Progenitor cell of endocrine pancreas (in vitro differentiated cells): ENCODE measurements around the gene HRH1. TPM values are rescaled to one million over a fixed set of nuclear protein-coding genes. Genes with fewer than 3 reads are reported as not detected.
"Not testable (repeated sequence)": the region's sequence is repeated elsewhere in the genome, so short reads cannot be mapped to it uniquely, and the experiment has no call there.

ENCODE experiments used
- DNase-seq: peaks from one replicate; pipeline ENCODE4 v3.0.0; 2021; ENCODE audit warnings: low spot score; ENCODE audit not compliant: unreplicated experiment
- H3K27ac Mint-ChIP-seq: 2 replicates; pipeline ENCODE4 v1.8.0; 2021; ENCODE audit warnings: mild to moderate bottlenecking, moderate library complexity, mixed read lengths
- H3K27me3 Mint-ChIP-seq: 2 replicates; pipeline ENCODE4 v1.8.0; 2021; ENCODE audit warnings: mixed read lengths
- H3K36me3 Mint-ChIP-seq: 2 replicates; pipeline ENCODE4 v1.8.0; 2022; ENCODE audit warnings: mixed read lengths; ENCODE audit not compliant: insufficient read depth
- H3K4me1 Mint-ChIP-seq: 2 replicates; pipeline ENCODE4 v1.8.0; 2021; ENCODE audit warnings: low read depth, mixed read lengths
- H3K4me3 Mint-ChIP-seq: 2 replicates; pipeline ENCODE4 v1.8.0; 2021; ENCODE audit warnings: low read depth, mild to moderate bottlenecking, moderate library complexity, mixed read lengths
- H3K9me3 Mint-ChIP-seq: 2 replicates; pipeline ENCODE4 v1.8.0; 2021; ENCODE audit warnings: low read depth, mixed read lengths
- total RNA-seq: library from RNA; stranded (reverse); gene quantifications from 2 replicates; pipeline ENCODE4 v1.2.1, GENCODE V29; 2021
- TF ChIP-seq, protein P1 (sequence below): fragments of 200-600 bp; sonication (generic); IDR thresholded peaks from one replicate; pipeline ENCODE4 v1.5.0; 2021; ENCODE audit warnings: antibody characterized with exemption, mild to moderate bottlenecking; ENCODE audit not compliant: unreplicated experiment

Gene HRH1
- total RNA-seq, 1 donor from 2014 or later, result not detected

DNA sequence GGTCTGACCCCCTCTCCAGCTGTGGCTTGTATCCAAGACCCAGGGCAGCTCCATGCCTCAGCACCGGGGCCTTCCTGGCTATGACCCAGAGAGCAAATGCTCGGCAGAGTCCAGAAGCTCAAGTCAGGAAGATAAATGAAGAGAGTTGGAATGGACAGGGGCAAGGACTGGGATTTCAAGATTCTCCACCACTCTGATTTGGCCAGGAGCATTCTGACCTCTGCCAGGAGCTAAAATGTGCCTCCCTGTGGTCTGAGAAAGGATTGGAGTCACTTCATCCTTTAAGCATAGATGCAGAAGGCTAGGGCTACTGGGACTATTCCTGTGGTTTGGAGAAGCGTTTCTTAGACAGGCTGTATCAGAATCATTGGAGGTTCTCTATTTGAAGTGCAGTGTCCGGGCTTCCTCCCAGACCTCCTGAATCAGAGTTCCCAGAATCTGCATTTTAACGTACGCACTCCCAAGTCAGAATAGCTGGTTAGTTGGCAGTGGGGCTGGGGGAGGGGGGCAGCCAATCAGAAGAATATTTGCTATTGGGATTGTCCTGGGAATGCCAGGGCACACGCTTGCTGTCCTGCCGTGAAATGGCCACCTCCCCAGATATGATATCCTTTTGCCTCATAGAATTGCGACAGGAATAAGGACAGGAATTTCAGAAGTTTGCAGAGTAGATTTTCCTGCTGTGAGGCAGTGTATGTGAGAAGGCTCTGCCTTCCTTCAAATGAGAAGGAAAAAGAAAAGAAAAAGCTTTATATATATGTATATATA lies 57.4 kb downstream of the HRH1 start:
- no peaks in the 10 kb centered on the region for H3K9me3 Mint-ChIP-seq
- no peaks in the 10 kb centered on the region for H3K36me3 Mint-ChIP-seq
- DNase-seq, result no peak
- H3K4me1 Mint-ChIP-seq, result no peaks in the 10 kb centered on the region
- peaks cover 10% of the 10 kb centered on the region for H3K27me3 Mint-ChIP-seq
- TF ChIP-seq, protein P1, sequence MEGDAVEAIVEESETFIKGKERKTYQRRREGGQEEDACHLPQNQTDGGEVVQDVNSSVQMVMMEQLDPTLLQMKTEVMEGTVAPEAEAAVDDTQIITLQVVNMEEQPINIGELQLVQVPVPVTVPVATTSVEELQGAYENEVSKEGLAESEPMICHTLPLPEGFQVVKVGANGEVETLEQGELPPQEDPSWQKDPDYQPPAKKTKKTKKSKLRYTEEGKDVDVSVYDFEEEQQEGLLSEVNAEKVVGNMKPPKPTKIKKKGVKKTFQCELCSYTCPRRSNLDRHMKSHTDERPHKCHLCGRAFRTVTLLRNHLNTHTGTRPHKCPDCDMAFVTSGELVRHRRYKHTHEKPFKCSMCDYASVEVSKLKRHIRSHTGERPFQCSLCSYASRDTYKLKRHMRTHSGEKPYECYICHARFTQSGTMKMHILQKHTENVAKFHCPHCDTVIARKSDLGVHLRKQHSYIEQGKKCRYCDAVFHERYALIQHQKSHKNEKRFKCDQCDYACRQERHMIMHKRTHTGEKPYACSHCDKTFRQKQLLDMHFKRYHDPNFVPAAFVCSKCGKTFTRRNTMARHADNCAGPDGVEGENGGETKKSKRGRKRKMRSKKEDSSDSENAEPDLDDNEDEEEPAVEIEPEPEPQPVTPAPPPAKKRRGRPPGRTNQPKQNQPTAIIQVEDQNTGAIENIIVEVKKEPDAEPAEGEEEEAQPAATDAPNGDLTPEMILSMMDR, result no peak
- H3K4me3 Mint-ChIP-seq, result no peak overlapping the region
- no peak overlapping the region for H3K27ac Mint-ChIP-seq

DNA sequence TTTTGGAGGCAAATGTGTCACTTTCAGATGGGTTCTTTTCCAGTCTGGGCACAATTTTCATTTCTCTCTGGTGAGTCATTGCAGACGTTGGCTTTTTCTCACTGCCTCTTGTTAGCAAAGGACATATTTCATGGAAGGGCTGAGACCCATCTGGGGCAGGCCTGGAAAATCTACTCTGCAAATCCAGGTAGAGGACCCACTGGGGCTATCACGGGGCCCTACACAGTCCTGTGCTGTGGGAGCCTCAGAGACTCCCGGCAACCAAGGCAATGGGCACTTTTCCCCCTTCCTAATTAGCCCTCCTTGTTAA lies 58.0 kb downstream of the HRH1 start:
- H3K9me3 Mint-ChIP-seq, result no peaks in the 10 kb centered on the region
- peaks cover 10% of the 10 kb centered on the region for H3K27me3 Mint-ChIP-seq
- TF ChIP-seq, protein P1, result no peak
- H3K36me3 Mint-ChIP-seq, result no peaks in the 10 kb centered on the region
- no peaks in the 10 kb centered on the region for H3K4me1 Mint-ChIP-seq
- DNase-seq, result no peak
- no peak overlapping the region for H3K4me3 Mint-ChIP-seq
- no peak overlapping the region for H3K27ac Mint-ChIP-seq

DNA sequence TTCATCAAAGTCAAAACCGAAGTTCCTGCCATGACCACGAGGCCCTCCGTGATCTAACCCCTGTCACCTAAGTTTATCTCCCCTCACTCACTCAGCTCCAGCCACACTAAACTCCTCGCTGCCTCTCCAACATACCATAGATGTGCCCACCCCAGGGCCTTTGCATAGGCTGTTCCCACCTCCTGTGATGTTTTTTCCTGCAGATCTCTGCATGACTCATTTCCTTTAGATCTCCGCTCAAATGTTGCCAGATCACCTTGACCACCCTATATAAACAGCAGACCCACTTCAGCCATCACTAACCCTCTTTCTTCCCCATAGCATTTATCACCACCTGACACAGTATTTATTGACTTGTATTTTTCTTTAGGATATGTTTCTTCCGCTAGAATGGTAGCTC lies 58.5 kb downstream of the HRH1 start:
- Mint-ChIP-seq H3K9me3 (no peaks in the 10 kb centered on the region), H3K27me3 (peaks cover 10% of the 10 kb centered on the region), H3K27ac (no peak overlapping the region), H3K4me1 (no peaks in the 10 kb centered on the region), H3K4me3 (no peak overlapping the region), H3K36me3 (no peaks in the 10 kb centered on the region)
- DNase-seq, result no peak
- TF ChIP-seq, protein P1, result no peak

DNA sequence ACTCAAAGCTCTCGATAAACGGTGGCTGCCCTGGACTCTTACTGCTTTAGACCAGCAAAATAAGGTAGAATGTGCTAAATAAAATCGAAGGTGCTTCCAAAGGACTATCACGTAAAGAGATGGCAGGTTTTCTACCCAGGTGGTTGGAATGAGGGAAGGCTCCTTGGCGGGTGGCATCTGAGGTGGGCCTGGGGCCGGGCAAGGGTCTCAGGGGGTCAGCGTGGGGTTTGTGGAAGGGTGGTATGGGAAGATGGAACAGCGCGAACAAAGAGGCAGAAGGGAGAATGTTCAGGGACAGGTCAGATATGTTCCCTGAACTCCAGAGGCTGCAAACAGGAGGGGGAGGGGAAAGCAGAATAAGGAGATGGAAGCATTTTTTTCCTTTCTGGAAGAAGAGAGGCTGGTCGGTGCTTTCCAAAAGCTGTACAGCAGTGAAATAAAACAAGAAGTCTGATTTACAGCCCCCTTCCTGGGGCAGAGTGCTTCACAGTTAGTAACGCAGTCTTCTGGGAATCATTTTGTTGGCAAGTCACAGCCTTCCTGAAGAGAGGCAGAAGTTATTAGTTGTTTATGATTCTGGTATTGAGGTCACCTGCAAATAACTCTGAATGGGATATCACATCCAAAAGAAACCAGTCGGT lies 59.6 kb downstream of the HRH1 start:
- Mint-ChIP-seq H3K36me3 (no peaks in the 10 kb centered on the region), H3K9me3 (no peaks in the 10 kb centered on the region), H3K4me3 (no peak overlapping the region), H3K4me1 (no peaks in the 10 kb centered on the region), H3K27me3 (peaks cover 10% of the 10 kb centered on the region), H3K27ac (no peak overlapping the region)
- TF ChIP-seq, protein P1, result no peak
- DNase-seq, result no peak

DNA sequence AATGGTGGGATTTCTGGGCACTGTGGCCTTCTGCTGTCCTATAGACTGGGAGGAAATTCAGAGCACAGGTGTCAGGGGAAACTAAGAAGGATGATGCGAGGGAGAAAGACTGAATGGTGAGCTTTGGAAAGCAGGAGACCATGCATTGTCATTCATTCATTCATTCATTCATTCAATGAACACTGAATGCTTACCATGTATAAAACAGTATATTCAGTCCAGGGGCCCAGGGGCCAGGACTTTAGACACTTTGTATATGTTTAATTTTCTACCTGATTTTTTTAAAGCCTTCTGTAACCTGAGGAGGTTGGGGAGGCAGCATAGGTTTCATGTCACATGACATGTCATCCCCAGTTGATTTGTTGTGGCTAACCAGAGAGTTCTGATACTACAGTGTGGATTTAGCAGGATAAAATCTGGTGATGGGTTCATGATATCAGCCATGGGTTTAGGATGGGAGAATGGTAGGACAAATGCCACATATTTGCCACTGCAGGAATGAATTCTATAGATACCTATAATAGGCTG lies 60.2 kb downstream of the HRH1 start:
- TF ChIP-seq, protein P1, result no peak
- Mint-ChIP-seq H3K4me3 (no peak overlapping the region), H3K27ac (no peak overlapping the region), H3K9me3 (no peaks in the 10 kb centered on the region), H3K4me1 (no peaks in the 10 kb centered on the region), H3K36me3 (no peaks in the 10 kb centered on the region), H3K27me3 (peaks cover 10% of the 10 kb centered on the region)
- DNase-seq, result no peak

DNA sequence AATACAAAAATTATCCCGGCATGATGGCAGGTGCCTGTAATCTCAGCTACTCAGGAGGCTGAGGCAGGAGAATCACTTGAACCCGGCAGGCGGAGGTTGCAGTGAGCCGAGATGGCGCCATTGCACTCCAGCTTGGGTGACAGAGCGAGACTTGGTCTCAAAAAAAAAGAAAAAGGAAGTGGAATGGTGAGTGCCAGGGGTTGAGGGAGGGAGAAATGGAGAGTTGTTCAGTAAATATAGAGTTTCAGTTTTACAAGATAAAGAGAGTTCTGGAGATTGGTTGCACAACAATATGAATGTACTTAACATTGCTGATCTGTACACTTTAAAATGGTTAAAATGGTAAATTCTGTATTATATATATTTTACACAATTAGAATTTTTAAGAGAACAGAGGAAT lies 63.1 kb downstream of the HRH1 start:
- H3K27ac Mint-ChIP-seq, DNase-seq, H3K4me3 Mint-ChIP-seq, H3K36me3 Mint-ChIP-seq, H3K9me3 Mint-ChIP-seq, H3K4me1 Mint-ChIP-seq: not testable (repeated sequence)
- peaks cover 11% of the 10 kb centered on the region for H3K27me3 Mint-ChIP-seq
